ENCODE measurements around the gene FRAS1. TPM values are rescaled to one million over a fixed set of nuclear protein-coding genes. Genes with fewer than 3 reads are reported as not detected.

The FRAS1 gene
- total and polyA plus RNA-seq, 9 of the 15 experiments (the other 6 are each of a cell fraction or from before 2014, with no cell fraction given) = under 0.01 to 0.11 (median 0.04) TPM; not detected in 2

DNA sequence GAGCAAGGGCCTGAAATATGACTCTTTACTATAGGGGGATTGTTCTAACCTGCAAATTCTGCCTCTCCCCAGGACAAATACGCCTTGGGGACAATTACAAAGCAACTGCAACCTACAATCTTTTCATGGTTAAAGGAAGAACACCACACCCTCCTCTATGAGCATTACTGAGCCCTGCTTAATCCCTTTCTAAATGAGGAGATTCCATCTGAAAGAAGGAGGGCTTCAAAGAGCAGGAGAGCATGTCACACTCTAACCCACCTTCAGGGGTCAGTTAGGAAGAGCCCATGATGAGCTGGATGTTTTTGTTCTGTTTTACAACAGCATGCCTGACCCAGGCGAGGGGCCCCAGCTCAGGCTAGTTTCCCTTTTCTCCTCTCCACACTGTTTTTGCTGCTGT lies 360.5 kb downstream of the FRAS1 start:
- Histone ChIP-seq H3K9me3 (replicated peaks; ENCODE audit: control insufficient read depth, insufficient read depth, low read depth, low read length) (no peaks in the 10 kb centered on the region), H4K20me1 (replicated peaks; ENCODE audit: control insufficient read depth, insufficient read depth, low read length) (no peaks in the 10 kb centered on the region), H3K4me2 (ENCODE audit: insufficient read depth, low read length) (no peak overlapping the region), H3K27ac (ENCODE audit: extremely low read depth, low read depth, low read length) (no peak overlapping the region), H3K27me3 (ENCODE audit: control insufficient read depth in 2 of 2, insufficient read depth in 2 of 2, low read length in 2 of 2) (peaks cover 7 to 9% of the 10 kb centered on the region in 2 experiments; a peak in 4 of 5 replicates), H3K9ac (ENCODE audit: insufficient read depth in 1 of 2, low read depth in 2 of 2, low read length in 2 of 2) (no peak overlapping the region), H3K4me1 (replicated peaks in 1 of 2; ENCODE audit: control insufficient read depth in 2 of 2, insufficient read depth in 2 of 2, low read length in 2 of 2) (no peaks in the 10 kb centered on the region), H3K9me1 (ENCODE audit: control insufficient read depth, insufficient read depth, low read length) (no peaks in the 10 kb centered on the region), H3K36me3 (ENCODE audit: control insufficient read depth, insufficient read depth, low read length) (no peaks in the 10 kb centered on the region), H3K4me3 (no peak overlapping the region), H3K79me2 (ENCODE audit: control insufficient read depth, insufficient read depth, low read length) (no peaks in the 10 kb centered on the region), H2AFZ (ENCODE audit: low read depth, low read length) (no peak overlapping the region)
- DNase-seq (ENCODE audit: extremely low read depth in 1 of 4, low spot score in 3 of 4) (no peak), FAIRE-seq (no peak), ATAC-seq (no peak)
- ChIA-PET CTCF (ENCODE audit: low intra/inter-chr PET ratio) (no interaction called here), POLR2A (interaction anchor here (0.6 kb wide), 1 partner anchor 600 kb away, joined by 4 read pairs; no protein-coding TSS in a partner anchor)
- TF ChIP-seq, protein P1, sequence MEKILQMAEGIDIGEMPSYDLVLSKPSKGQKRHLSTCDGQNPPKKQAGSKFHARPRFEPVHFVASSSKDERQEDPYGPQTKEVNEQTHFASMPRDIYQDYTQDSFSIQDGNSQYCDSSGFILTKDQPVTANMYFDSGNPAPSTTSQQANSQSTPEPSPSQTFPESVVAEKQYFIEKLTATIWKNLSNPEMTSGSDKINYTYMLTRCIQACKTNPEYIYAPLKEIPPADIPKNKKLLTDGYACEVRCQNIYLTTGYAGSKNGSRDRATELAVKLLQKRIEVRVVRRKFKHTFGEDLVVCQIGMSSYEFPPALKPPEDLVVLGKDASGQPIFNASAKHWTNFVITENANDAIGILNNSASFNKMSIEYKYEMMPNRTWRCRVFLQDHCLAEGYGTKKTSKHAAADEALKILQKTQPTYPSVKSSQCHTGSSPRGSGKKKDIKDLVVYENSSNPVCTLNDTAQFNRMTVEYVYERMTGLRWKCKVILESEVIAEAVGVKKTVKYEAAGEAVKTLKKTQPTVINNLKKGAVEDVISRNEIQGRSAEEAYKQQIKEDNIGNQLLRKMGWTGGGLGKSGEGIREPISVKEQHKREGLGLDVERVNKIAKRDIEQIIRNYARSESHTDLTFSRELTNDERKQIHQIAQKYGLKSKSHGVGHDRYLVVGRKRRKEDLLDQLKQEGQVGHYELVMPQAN (IDR thresholded peaks at IDR 0.05; ENCODE audit: borderline replicate concordance) = no peak
- TF ChIP-seq CHCHD3 (CRISPR knock-in tag; IDR thresholded peaks at IDR 0.05) (no peak), PPARD (CRISPR knock-in tag; IDR thresholded peaks at IDR 0.05) (no peak), HMGN3 (IDR thresholded peaks at IDR 0.05; ENCODE audit: borderline replicate concordance, extremely low read depth, insufficient read length, low read depth, low read length) (no peak), CBX1 (IDR thresholded peaks at IDR 0.05; ENCODE audit: low read depth) (no peak), PCBP1 (IDR thresholded peaks at IDR 0.05; ENCODE audit: low read depth, low read length, poor library complexity, severe bottlenecking) (no peak)
- TF ChIP-seq, protein P2, sequence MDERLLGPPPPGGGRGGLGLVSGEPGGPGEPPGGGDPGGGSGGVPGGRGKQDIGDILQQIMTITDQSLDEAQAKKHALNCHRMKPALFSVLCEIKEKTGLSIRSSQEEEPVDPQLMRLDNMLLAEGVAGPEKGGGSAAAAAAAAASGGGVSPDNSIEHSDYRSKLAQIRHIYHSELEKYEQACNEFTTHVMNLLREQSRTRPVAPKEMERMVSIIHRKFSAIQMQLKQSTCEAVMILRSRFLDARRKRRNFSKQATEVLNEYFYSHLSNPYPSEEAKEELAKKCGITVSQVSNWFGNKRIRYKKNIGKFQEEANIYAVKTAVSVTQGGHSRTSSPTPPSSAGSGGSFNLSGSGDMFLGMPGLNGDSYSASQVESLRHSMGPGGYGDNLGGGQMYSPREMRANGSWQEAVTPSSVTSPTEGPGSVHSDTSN (CRISPR knock-in tag; IDR thresholded peaks at IDR 0.05; ENCODE audit: low read depth) = no peak
- TF ChIP-seq, protein P2 (tag; conservative IDR thresholded peaks at IDR 0.05; ENCODE audit: low read depth) = no peak
- TF ChIP-seq, protein P3, sequence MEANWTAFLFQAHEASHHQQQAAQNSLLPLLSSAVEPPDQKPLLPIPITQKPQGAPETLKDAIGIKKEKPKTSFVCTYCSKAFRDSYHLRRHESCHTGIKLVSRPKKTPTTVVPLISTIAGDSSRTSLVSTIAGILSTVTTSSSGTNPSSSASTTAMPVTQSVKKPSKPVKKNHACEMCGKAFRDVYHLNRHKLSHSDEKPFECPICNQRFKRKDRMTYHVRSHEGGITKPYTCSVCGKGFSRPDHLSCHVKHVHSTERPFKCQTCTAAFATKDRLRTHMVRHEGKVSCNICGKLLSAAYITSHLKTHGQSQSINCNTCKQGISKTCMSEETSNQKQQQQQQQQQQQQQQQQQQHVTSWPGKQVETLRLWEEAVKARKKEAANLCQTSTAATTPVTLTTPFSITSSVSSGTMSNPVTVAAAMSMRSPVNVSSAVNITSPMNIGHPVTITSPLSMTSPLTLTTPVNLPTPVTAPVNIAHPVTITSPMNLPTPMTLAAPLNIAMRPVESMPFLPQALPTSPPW (CRISPR knock-in tag; IDR thresholded peaks at IDR 0.05) = no peak
- TF ChIP-seq, protein P4, sequence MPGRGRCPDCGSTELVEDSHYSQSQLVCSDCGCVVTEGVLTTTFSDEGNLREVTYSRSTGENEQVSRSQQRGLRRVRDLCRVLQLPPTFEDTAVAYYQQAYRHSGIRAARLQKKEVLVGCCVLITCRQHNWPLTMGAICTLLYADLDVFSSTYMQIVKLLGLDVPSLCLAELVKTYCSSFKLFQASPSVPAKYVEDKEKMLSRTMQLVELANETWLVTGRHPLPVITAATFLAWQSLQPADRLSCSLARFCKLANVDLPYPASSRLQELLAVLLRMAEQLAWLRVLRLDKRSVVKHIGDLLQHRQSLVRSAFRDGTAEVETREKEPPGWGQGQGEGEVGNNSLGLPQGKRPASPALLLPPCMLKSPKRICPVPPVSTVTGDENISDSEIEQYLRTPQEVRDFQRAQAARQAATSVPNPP (IDR thresholded peaks at IDR 0.05; ENCODE audit: borderline replicate concordance, insufficient read depth, insufficient read length) = no peak
- TF ChIP-seq, protein P5, sequence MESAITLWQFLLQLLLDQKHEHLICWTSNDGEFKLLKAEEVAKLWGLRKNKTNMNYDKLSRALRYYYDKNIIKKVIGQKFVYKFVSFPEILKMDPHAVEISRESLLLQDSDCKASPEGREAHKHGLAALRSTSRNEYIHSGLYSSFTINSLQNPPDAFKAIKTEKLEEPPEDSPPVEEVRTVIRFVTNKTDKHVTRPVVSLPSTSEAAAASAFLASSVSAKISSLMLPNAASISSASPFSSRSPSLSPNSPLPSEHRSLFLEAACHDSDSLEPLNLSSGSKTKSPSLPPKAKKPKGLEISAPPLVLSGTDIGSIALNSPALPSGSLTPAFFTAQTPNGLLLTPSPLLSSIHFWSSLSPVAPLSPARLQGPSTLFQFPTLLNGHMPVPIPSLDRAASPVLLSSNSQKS (CRISPR knock-in tag; IDR thresholded peaks at IDR 0.05) = no peak
- WGBS (ENCODE audit: insufficient coverage, low coverage, missing lambda C conversion rate) = 7% methylated on average over 2 of the region's 2 CpGs
- BruUV-seq (replicated peaks) = no TSS peak
- in situ Hi-C loops (cut with MboI) = no loop called here
- intact Hi-C loops (cut with micrococcal nuclease) = loop anchor here (10.0 kb wide), 1 partner anchor 97 kb away; no protein-coding TSS in a partner anchor
